ENCODE measurements around the gene FAM83F. TPM values are rescaled to one million over a fixed set of nuclear protein-coding genes. Genes with fewer than 3 reads are reported as not detected.
"Not testable (repeated sequence)": the region's sequence is repeated elsewhere in the genome, so short reads cannot be mapped to it uniquely, and the experiment has no call there.

Gene FAM83F
- total and polyA plus RNA-seq, 9 donors, result 0.12 to 3.4 (median 0.66) TPM

DNA sequence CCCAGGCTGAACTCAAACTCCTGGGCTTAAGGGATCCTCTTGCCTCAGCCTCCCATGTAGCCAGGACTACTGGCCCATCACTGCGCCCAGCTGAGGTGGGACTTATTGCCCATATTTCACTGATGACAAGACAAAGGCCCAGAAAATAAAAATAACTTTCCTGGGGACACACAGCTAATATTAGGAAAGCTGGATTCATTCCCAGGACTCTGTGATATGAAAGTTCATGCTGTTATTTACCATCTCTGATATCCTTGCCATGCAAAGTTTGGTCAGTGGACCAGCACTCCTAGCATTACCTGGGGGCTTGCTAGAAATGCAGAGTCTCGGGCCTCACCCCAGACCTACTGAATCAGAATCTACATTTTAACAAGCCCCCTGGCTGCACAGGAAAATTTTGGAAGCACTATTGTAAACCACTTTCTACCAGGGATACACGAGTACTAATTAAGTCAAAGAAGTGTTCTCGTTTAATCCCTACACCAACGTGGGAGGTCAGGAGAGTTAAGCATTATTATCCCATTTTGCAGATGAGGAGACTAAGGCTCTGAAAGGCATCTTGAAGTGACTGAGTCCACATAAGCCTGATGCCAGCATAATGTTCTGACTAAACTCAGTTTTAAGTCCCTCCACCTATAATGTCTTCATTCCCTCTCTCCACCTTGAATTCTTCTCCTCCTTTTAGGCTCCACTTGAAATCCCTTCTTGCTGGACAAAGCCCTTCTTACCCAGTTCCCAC lies 2.5 kb upstream of the FAM83F start:
- no peak for DNase-seq
- Histone ChIP-seq H3K27ac (no peak overlapping the region), H3K4me1 (ENCODE audit: insufficient read depth) (no peaks in the 10 kb centered on the region), H3K36me3 (no peaks in the 10 kb centered on the region), H3K4me3 (no peak overlapping the region), H3K27me3 (no peaks in the 10 kb centered on the region), H3K9me3 (no peaks in the 10 kb centered on the region)
- TF ChIP-seq, protein P1, sequence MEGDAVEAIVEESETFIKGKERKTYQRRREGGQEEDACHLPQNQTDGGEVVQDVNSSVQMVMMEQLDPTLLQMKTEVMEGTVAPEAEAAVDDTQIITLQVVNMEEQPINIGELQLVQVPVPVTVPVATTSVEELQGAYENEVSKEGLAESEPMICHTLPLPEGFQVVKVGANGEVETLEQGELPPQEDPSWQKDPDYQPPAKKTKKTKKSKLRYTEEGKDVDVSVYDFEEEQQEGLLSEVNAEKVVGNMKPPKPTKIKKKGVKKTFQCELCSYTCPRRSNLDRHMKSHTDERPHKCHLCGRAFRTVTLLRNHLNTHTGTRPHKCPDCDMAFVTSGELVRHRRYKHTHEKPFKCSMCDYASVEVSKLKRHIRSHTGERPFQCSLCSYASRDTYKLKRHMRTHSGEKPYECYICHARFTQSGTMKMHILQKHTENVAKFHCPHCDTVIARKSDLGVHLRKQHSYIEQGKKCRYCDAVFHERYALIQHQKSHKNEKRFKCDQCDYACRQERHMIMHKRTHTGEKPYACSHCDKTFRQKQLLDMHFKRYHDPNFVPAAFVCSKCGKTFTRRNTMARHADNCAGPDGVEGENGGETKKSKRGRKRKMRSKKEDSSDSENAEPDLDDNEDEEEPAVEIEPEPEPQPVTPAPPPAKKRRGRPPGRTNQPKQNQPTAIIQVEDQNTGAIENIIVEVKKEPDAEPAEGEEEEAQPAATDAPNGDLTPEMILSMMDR (IDR thresholded peaks at IDR 0.05), result no peak
- no peak for TF ChIP-seq EP300 (IDR thresholded peaks at IDR 0.05)
- TF ChIP-seq POLR2A (IDR thresholded peaks at IDR 0.05), result no peak
- WGBS, 3 donors, result 84 to 87% (median 85%) methylated on average over 5 of the region's 5 CpGs
- intact Hi-C loops (cut with DNase I), result no loop called here

DNA sequence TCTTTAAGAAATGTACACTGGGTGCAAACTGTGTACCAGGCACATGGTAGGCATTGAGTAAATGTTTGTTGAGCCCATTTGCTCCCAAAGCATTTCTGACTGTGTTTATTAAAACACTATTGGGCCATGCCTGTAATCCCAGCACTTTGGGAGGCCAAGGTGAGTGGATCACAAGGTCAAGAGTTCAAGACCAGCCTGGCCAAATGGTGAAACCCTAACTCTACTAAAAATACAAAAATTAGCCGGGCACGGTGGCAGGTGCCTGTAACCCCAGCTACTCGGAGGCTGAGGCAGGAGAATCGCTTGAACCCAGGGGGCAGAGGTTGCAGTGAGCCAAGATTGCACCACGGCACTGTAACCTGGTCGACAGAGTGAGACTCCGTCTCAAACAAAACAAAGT lies 1.9 kb upstream of the FAM83F start:
- H3K27me3 ChIP-seq; intact Hi-C loops (cut with DNase I); H3K27ac ChIP-seq; H3K4me3 ChIP-seq; H3K4me1 ChIP-seq (ENCODE audit: insufficient read depth); H3K36me3 ChIP-seq; DNase-seq; H3K9me3 ChIP-seq: not testable (repeated sequence)
- WGBS, 3 donors, result 91 to 93% (median 91%) methylated on average over 7 of the region's 7 CpGs

DNA sequence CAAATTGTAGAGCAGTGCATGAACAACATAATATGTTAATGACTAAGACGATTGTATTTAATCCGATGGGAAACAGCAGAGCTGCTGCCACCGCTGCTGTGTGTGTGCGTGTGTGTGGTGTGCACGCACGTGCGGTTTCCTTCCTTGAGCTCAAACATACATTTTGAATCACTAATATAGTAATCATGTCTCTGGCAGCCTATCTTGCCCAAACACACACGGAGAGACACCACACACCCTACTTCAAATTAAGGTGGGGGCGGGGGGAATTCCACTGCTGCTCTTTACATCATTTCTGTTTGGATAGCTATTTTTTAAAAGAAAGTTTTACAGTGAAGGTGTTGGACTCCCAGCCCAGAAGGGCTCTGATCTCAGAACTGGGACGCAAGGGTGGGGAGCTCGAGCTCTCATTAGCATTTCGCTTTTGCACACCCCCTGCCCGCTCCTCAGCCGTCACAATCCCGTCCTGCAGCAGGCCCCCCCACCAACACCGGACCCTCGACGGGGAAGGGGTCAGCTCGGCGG lies 651 bp upstream of the FAM83F start:
- H3K36me3 ChIP-seq, result no peaks in the 10 kb centered on the region
- no peak overlapping the region for H3K4me3 ChIP-seq
- H3K9me3 ChIP-seq, result no peaks in the 10 kb centered on the region
- no peaks in the 10 kb centered on the region for H3K27me3 ChIP-seq
- TF ChIP-seq, protein P1 (IDR thresholded peaks at IDR 0.05), result no peak
- no peak for TF ChIP-seq POLR2A (IDR thresholded peaks at IDR 0.05)
- no peak for TF ChIP-seq EP300 (IDR thresholded peaks at IDR 0.05)
- WGBS, 3 donors, result 49 to 52% (median 51%) methylated on average over 18 to 20 of the region's 20 CpGs
- no peak overlapping the region for H3K27ac ChIP-seq
- intact Hi-C loops (cut with DNase I), result no loop called here
- H3K4me1 ChIP-seq (ENCODE audit: insufficient read depth), result no peaks in the 10 kb centered on the region
- no peak for DNase-seq

DNA sequence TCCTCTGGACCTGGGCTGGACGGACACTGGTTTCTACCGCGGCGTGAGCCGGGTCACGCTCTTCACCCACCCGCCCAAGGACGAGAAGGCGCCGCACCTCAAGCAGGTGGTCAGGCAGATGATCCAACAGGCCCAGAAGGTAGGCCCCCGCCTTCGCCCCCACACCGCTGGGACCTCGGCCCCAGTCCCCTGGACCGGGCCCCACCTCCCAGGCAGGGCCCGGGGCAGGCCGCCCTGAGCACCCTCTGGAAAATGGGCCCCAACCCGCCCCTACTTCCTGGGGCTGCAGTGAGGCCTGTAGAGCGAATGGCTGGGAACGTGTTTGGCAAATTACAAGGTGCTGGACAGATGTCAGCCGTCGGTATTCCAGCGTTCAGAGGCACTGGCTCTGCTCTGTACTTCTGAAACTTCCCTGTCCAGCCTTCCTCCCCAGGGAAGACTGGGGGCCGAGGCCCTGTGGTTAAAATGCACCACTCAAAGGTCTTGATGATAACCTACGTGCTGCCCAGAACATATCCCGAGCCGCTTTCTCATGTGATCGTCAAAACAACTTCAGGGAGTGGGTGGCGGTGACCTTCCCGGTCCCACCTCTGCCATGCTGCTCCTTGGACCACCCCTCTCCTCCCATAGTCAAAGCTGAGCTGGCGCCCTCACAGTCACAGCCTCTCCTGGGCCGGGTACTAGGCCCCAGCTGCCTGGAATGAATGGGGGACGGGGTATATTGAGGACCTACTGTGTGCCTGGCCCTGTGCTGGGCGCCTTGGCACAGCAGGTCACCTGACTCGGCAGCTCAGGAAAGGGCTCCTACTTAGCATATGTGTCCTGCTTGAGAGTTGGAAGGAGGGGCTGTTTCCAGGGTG lies 869 bp downstream of the FAM83F start:
- no peaks in the 10 kb centered on the region for H3K36me3 ChIP-seq
- H3K27me3 ChIP-seq, result no peaks in the 10 kb centered on the region
- DNase-seq, result peak in 2 of 5 donors; percentile 18 to 40
- no peaks in the 10 kb centered on the region for H3K9me3 ChIP-seq
- no peak overlapping the region for H3K27ac ChIP-seq
- peak overlapping the region; percentile 25 for H3K4me3 ChIP-seq
- 77 to 78% (median 77%) methylated on average over 35 of the region's 35 CpGs for WGBS, 3 donors
- H3K4me1 ChIP-seq (ENCODE audit: insufficient read depth), result no peaks in the 10 kb centered on the region
- intact Hi-C loops (cut with DNase I), result no loop called here
- TF ChIP-seq EP300 (IDR thresholded peaks at IDR 0.05), result no peak

DNA sequence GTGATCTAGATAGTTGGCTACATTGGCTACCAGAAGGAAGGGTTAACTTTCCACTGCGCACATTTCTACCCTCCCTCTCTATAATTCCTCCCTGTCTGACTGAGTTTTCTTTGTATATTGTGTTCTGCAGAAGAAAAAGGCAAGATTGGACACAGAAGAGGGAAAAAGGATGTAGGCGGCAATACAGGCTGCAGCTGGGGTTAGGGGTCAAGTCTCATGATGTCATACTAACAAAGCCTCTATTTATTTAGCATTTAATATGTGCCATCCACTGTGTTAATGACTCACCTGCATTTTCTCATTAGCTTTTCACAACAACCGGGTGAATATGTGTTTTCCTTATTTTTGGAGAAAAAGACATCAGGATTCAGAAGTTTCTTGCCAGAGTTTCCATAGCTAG lies 2.0 kb downstream of the FAM83F start:
- Histone ChIP-seq H3K9me3 (no peaks in the 10 kb centered on the region), H3K27me3 (no peaks in the 10 kb centered on the region), H3K4me1 (ENCODE audit: insufficient read depth) (no peaks in the 10 kb centered on the region), H3K36me3 (no peaks in the 10 kb centered on the region), H3K27ac (no peak overlapping the region), H3K4me3 (no peak overlapping the region)
- no peak for TF ChIP-seq POLR2A (IDR thresholded peaks at IDR 0.05)
- no peak for DNase-seq
- intact Hi-C loops (cut with DNase I), result no loop called here
- WGBS, 3 donors, result 73 to 78% (median 75%) methylated on average over 3 of the region's 3 CpGs

Measured in ovary (tissue), 9 donors.